Subcutaneous adipose tissue (tissue), 4 donors: ENCODE measurements around the gene MPND. TPM values are rescaled to one million over a fixed set of nuclear protein-coding genes. Genes with fewer than 3 reads are reported as not detected.

Experiments used
- total RNA-seq, 4 donors: library from RNA; depleted of rRNA; stranded (reverse); fragments of >200 nt; gene quantifications; one replicate each; pipeline ENCODE4 v1.1.0, GENCODE V29; 2016
- TF ChIP-seq, protein P1 (sequence below): fragments of 450-650 bp; IDR thresholded peaks from one replicate; pipeline ENCODE4 v1.5.1; 2016; ENCODE audit warnings: low read depth, mild to moderate bottlenecking, control low read depth, antibody characterized with exemption, moderate library complexity

The MPND gene
- total RNA-seq, 4 donors from 2014 or later: 3.8 to 13.2 (median 8.4) TPM

DNA sequence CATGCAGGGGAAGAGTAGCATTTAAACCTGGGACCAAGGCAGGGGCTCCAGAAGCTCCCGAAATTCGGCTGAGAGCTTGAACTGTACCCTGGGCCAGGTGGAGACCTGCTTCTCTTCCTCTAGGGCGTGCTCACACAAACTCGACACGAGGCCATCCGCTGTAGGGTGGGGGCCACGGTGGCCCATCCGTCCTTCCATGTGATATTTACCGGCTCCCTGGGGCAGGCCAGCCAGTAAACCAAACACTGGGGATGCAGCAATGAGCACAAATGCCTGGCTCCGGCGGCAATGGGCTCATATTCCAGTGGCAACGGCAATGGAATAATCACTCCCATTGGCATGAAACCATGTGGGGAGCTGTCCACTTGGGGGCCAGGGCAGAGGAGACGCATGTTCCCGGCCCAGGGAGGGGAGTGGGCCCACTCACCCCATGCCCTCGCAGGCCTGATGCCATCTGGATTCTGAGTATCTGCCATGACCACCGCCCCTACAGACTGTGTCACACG is 46.2 kb downstream of the MPND start:
- TF ChIP-seq, protein P1, sequence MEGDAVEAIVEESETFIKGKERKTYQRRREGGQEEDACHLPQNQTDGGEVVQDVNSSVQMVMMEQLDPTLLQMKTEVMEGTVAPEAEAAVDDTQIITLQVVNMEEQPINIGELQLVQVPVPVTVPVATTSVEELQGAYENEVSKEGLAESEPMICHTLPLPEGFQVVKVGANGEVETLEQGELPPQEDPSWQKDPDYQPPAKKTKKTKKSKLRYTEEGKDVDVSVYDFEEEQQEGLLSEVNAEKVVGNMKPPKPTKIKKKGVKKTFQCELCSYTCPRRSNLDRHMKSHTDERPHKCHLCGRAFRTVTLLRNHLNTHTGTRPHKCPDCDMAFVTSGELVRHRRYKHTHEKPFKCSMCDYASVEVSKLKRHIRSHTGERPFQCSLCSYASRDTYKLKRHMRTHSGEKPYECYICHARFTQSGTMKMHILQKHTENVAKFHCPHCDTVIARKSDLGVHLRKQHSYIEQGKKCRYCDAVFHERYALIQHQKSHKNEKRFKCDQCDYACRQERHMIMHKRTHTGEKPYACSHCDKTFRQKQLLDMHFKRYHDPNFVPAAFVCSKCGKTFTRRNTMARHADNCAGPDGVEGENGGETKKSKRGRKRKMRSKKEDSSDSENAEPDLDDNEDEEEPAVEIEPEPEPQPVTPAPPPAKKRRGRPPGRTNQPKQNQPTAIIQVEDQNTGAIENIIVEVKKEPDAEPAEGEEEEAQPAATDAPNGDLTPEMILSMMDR: no peak

DNA sequence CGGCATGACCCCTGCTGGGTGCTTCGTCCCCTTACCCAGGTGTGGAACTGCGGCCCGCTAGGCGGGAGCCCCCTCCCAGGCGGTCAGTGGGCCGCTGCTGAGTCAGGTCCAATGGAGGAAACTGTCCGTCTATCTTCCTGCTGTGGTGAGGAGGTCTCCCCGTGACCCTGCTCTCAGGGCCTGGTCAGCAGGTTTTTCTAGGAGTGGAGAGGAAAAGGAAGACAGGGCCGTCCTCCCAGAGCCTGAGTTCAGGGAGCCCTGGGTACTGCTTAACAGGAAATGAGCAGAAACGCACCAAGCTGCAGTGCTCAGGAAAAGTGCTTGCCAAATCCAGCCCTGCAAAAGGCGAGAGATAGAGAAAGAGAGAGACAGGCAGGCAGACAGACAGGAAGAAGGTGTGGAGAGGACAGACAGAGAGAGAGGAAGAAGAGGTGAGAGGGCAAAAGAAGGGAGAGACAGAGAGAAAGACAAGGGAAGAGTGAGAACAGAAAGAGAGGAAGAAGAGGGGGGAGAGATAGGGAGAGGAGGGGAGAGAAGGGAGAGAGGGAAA is 46.7 kb downstream of the MPND start:
- TF ChIP-seq, protein P1: no peak

DNA sequence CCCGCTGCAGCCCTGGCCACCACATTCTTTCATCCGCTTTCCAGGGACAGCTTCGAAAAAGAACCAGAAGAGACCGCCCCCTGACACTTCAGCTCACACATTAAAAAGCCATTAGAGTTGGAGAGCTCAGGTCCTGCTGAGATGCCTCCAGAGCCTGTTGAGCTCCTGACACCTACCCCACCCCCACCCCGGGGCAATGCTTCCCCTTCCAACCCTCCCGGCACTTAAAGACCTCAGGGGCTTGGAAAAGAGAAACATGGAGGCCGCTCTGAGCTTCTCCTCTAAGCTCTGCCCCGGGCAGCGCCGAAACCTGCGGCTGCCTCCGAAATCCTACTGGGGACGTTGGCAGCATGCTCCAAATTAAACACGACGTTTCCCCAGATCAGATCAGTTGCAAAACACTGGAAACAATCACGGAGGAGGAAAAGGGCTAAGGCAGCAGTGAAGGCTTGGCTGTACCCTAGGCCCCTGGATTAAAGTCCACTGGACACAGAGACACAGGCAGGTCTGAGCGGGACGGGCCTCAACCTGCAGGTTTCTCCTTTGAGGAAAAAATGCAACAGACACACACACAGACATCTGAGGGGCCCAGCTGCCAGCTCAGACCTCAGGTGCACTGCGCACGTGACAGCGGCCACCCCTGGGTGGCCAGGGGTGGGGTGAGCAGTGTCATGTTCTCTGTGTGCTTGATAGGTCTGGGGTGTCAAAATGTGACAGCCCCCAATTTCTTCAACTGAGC is 47.4 kb downstream of the MPND start:
- TF ChIP-seq, protein P1: no peak

DNA sequence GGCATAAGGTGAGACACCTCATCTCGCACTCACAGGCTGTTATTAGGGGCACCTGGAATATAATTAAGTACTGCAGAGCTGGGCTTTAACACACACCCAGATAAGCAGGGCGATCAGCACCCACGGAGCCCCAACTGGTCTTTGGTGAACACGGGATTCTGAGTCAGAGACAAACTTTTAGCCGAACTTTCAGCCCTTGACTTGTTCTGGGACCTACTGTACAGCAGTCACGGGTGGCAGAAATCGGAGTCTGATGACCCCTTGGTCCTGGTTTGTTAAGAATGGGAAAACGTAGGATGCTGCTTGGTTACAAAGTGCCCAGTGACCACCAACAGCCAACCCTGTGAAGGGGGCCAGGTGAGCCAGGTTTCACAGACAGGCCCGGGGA is 47.9 kb downstream of the MPND start:
- TF ChIP-seq, protein P1: no peak

DNA sequence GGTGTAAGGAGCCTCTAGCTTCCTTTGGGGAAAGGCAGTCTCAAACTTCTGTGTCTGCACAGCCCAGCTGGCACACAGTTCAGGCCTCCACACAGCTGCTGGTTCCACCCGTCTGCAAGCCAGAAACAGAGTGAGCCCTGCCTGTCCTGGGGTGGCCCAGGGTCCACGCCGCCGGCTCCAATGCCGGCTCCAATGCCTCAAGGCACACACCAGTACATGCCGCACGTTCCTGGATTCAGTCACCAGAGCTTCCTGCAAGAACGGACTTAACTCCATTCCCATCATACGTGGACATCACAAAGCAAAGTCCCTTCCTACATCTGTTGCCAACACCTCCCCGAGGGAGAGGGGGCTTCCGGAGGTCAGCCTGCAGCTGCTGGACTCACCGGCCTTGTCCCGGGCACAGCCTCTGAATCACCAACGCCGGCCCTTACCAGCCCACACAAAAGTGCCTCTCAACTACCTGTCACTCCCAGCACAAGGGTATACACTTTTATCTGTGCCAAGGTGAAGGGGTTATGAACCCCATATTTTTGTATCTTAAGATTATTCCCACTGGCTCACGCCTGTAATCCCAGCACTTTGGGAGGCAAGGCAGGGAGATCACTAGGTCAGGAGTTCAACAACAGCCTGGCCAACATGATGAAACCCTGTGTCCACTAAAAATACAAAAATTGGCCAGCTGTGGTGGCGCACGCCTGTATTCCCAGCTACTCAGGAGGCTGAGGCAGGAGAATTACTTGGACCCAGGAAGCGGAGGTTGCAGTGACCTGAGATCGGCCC is 48.5 kb downstream of the MPND start:
- TF ChIP-seq, protein P1: no peak

DNA sequence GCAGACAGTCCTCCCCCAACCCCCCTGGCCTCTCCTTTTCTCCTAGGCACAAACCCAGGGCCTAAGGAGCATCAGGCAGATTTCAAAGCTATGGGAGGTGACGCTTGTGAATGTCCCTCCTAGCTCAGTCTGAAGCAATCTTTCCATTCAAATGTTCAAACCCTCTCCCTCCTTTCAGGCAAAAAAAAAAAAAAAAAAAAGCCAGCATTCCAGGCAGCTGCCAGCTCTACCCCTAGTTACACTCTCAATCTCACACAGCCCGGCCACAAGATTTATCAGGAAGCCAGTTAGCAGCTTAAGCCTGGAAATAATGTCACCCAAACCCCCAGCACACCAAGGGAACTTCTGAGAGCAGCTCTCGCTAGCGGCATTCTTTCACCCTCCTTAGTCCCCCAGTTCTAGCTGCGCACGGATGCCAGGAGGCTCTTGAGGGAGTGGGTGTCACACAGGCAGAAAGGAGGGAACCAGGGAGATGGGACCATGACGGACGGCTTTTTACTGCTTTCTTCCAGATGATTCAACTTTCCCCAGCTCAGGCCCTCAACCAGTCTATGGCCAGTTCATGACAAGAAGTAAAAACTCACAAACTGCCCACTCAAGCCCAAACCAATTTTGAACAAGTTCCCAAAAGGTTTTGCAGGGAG is 50.7 kb downstream of the MPND start:
- TF ChIP-seq, protein P1: no peak
